DOHH2 (cell line): Measurements from ENCODE around the gene HNRNPC.

Source experiments
- H3F3A ChIP-seq: fragments of 200-600 bp; sonication (generic), shearing (Covaris generic); 2 replicates; pipeline ENCODE4 v1.6.0; 2016; ENCODE audit warnings: antibody characterized with exemption, mild to moderate bottlenecking; ENCODE audit not compliant: control insufficient read depth, insufficient read depth
- H3K27ac ChIP-seq: fragments of 200-600 bp; sonication (generic); 2 replicates; pipeline ENCODE4 v1.5.1; 2014; ENCODE audit warnings: low read depth, mild to moderate bottlenecking, low read length, moderate library complexity
- H3K27me3 ChIP-seq: fragments of 200-600 bp; sonication (generic); 2 replicates; pipeline ENCODE4 v1.6.1; 2014; ENCODE audit warnings: mild to moderate bottlenecking, low read length, mixed read lengths; ENCODE audit not compliant: control insufficient read depth
- H3K36me3 ChIP-seq: fragments of 200-600 bp; sonication (generic); 2 replicates; pipeline ENCODE4 v1.6.1; 2014; ENCODE audit warnings: mild to moderate bottlenecking, low read length, moderate library complexity, mixed read lengths; ENCODE audit not compliant: control insufficient read depth
- H3K4me1 ChIP-seq: fragments of 200-600 bp; sonication (generic); 2 replicates; pipeline ENCODE4 v1.6.1; 2014; ENCODE audit warnings: mild to moderate bottlenecking, low read length, mixed read lengths; ENCODE audit not compliant: control insufficient read depth
- H3K4me2 ChIP-seq: fragments of 200-600 bp; sonication (generic); 2 replicates; pipeline ENCODE4 v1.6.0; 2014; ENCODE audit warnings: mild to moderate bottlenecking, low read length, moderate library complexity
- H3K4me3 ChIP-seq: fragments of 200-600 bp; sonication (generic); 2 replicates; pipeline ENCODE4 v1.5.1; 2014; ENCODE audit warnings: mild to moderate bottlenecking, low read length, mixed read lengths
- H3K79me2 ChIP-seq: fragments of 200-600 bp; sonication (generic); 2 replicates; pipeline ENCODE4 v1.6.1; 2014; ENCODE audit warnings: mild to moderate bottlenecking, low read length, mixed read lengths; ENCODE audit not compliant: control insufficient read depth
- H3K9me2 ChIP-seq: fragments of 200-600 bp; sonication (generic); replicated peaks from 2 replicates; pipeline ENCODE4 v1.6.1; 2014; ENCODE audit warnings: mild to moderate bottlenecking, low read length, mixed read lengths; ENCODE audit not compliant: control insufficient read depth
- H3K9me3 ChIP-seq: fragments of 200-600 bp; sonication (generic); 2 replicates; pipeline ENCODE4 v1.6.1; 2014; ENCODE audit warnings: antibody characterized with exemption, low read length, mixed read lengths; ENCODE audit not compliant: control insufficient read depth, insufficient read depth
- H4K20me1 ChIP-seq: fragments of 200-600 bp; sonication (generic); 2 replicates; pipeline ENCODE4 v1.6.0; 2014; ENCODE audit warnings: low read depth, mild to moderate bottlenecking, antibody characterized with exemption, low read length, moderate library complexity; ENCODE audit not compliant: control insufficient read depth, insufficient read depth
- CTCF ChIP-seq: fragments of 200-600 bp; sonication (generic); IDR thresholded peaks from one replicate; pipeline ENCODE4 v1.5.1; 2014; ENCODE audit warnings: antibody characterized with exemption, mild to moderate bottlenecking, low read depth, low read length; ENCODE audit not compliant: poor library complexity, severe bottlenecking
- EZH2phosphoT487 ChIP-seq: fragments of 200-600 bp; sonication (generic); IDR thresholded peaks from 2 replicates; pipeline ENCODE4 v1.6.1; 2017; ENCODE audit warnings: borderline replicate concordance, mild to moderate bottlenecking, antibody characterized with exemption, low read length, moderate library complexity, mixed read lengths

The HNRNPC gene

GRCh38 chr14:21261824-21262223 lies 7.4 kb downstream of the HNRNPC start:
- Histone ChIP-seq H3K4me2 (peak overlapping the region; percentile 41), H3K27me3 (no peaks in the 10 kb centered on the region), H3K27ac (no peak overlapping the region), H3K79me2 (peaks cover 100% of the 10 kb centered on the region), H3K4me3 (no peak overlapping the region), H3K9me2 (no peaks in the 10 kb centered on the region), H3K4me1 (peaks cover 67% of the 10 kb centered on the region), H4K20me1 (peaks cover 66% of the 10 kb centered on the region), H3F3A (peaks cover 52% of the 10 kb centered on the region), H3K9me3 (no peaks in the 10 kb centered on the region), H3K36me3 (peaks cover 94% of the 10 kb centered on the region)
- no peak for TF ChIP-seq CTCF
- TF ChIP-seq EZH2phosphoT487 = no peak

GRCh38 chr14:21258889-21259787 lies 10.1 kb downstream of the HNRNPC start:
- TF ChIP-seq CTCF = no peak
- TF ChIP-seq EZH2phosphoT487 = no peak

GRCh38 chr14:21258005-21258888 lies 11.0 kb downstream of the HNRNPC start:
- Histone ChIP-seq H3F3A (peaks cover 64% of the 10 kb centered on the region), H3K27ac (no peak overlapping the region), H3K9me3 (no peaks in the 10 kb centered on the region), H3K9me2 (no peaks in the 10 kb centered on the region), H3K4me2 (no peak overlapping the region), H3K4me1 (peaks cover 43% of the 10 kb centered on the region), H4K20me1 (peaks cover 64% of the 10 kb centered on the region), H3K4me3 (no peak overlapping the region), H3K27me3 (no peaks in the 10 kb centered on the region), H3K36me3 (peaks cover 94% of the 10 kb centered on the region), H3K79me2 (peaks cover 100% of the 10 kb centered on the region)
- TF ChIP-seq EZH2phosphoT487 = no peak
- TF ChIP-seq CTCF = no peak

More at GRCh38 chr14:21258889-21259787, 10.1 kb downstream of the HNRNPC start:
- no peaks in the 10 kb centered on the region for H3K27me3 ChIP-seq
- no peaks in the 10 kb centered on the region for H3K9me2 ChIP-seq
- H3K4me3 ChIP-seq = no peak overlapping the region
- peaks cover 52% of the 10 kb centered on the region for H3K4me1 ChIP-seq
- H3K79me2 ChIP-seq = peaks cover 100% of the 10 kb centered on the region
- H3K27ac ChIP-seq = no peak overlapping the region
- no peak overlapping the region for H3K4me2 ChIP-seq
- H3F3A ChIP-seq = peaks cover 56% of the 10 kb centered on the region
- H3K9me3 ChIP-seq = no peaks in the 10 kb centered on the region
- H3K36me3 ChIP-seq = peaks cover 94% of the 10 kb centered on the region
- H4K20me1 ChIP-seq = peaks cover 65% of the 10 kb centered on the region
